ENCODE data around the gene NSMCE4A.

GRCh38 chr10:121975295-121976086 lies 474 bp upstream of the NSMCE4A start:
- TF ChIP-seq POLR2A (IDR thresholded peaks at IDR 0.05) (no peak), POLR2AphosphoS5 (IDR thresholded peaks at IDR 0.05) (no peak)
